ENCODE data around the gene ZNF76. TPM values are rescaled to one million over a fixed set of nuclear protein-coding genes. Genes with fewer than 3 reads are reported as not detected.
A peak's percentile ranks its signal among the peaks of the same experiment; 100 is the strongest.

The ZNF76 gene
- total and polyA plus RNA-seq, 2 of the 13 experiments (the other 11 are each of a cell fraction or from before 2014, with no cell fraction given) = 13.2 to 26.4 TPM

DNA sequence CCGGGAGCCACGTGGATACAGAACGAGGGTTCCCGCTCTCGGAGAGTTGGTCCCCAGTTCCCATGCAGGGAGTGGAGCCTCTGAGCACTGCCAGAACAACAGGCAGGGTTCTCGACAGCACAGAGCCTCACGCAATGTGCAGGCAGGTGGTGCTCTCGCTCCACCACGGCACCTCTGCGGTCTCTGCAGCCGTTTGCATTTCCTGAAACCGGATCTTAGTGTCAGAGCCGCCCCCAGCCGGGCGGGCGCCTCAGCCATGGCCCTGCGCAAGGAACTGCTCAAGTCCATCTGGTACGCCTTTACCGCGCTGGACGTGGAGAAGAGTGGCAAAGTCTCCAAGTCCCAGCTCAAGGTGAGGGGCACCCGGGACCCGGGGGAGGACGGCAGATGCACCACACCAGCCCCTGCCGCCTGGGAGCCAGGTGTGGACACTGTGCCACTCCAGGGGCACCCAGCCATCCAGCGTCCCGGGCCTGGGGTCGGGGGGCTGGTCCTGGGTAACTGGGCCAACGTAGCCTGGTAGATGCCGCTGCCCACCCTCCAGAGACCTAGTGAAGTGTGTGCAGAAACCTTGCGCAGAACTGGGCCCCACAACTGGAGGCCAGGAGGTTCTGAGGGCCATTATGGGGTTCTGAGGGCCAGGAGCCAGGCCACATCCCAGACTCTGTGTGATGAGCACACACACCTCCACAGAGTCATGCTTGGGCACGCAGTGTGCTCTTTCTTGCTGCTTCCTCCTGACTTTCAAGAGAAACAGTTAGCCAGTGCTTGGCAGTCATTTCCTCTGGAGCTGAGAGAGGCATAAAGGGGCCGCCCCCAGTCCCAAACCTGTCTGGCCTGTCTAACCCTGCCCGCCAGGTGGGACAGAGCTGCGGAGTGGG lies 38.3 kb downstream of the ZNF76 start, which contains the start of gene DEF6 (continued):
- TF ChIP-seq FOXO1 (CRISPR knock-in tag; IDR thresholded peaks at IDR 0.05) = peak; percentile 41; the same call in 1 of the 2 replicates
- TF ChIP-seq NR2F2 (IDR thresholded peaks at IDR 0.05; ENCODE audit: borderline replicate concordance, low read depth) = 0 out of 2 replicates have a peak, but pooled peaks have one; percentile 12
- TF ChIP-seq MIER3 (CRISPR knock-in tag; IDR thresholded peaks at IDR 0.05; ENCODE audit: borderline replicate concordance) = peak; percentile 91; the same call in 1 of the 2 replicates
- peak; percentile 58 for TF ChIP-seq AGO2 (optimal IDR thresholded peaks at IDR 0.05; ENCODE audit: low read depth, low read length)
- TF ChIP-seq, protein P1, sequence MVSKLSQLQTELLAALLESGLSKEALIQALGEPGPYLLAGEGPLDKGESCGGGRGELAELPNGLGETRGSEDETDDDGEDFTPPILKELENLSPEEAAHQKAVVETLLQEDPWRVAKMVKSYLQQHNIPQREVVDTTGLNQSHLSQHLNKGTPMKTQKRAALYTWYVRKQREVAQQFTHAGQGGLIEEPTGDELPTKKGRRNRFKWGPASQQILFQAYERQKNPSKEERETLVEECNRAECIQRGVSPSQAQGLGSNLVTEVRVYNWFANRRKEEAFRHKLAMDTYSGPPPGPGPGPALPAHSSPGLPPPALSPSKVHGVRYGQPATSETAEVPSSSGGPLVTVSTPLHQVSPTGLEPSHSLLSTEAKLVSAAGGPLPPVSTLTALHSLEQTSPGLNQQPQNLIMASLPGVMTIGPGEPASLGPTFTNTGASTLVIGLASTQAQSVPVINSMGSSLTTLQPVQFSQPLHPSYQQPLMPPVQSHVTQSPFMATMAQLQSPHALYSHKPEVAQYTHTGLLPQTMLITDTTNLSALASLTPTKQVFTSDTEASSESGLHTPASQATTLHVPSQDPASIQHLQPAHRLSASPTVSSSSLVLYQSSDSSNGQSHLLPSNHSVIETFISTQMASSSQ (IDR thresholded peaks at IDR 0.05; ENCODE audit: low read depth) = peak; percentile 29; the same call in 1 of the 2 replicates
- TF ChIP-seq, protein P1 (CRISPR knock-in tag; IDR thresholded peaks at IDR 0.05; ENCODE audit: borderline replicate concordance) = peak; percentile 58; the same call in 1 of the 2 replicates
- peak; percentile 39; the same call in 1 of the 2 replicates for TF ChIP-seq CEBPG (CRISPR knock-in tag; IDR thresholded peaks at IDR 0.05)
- TF ChIP-seq, protein P2, sequence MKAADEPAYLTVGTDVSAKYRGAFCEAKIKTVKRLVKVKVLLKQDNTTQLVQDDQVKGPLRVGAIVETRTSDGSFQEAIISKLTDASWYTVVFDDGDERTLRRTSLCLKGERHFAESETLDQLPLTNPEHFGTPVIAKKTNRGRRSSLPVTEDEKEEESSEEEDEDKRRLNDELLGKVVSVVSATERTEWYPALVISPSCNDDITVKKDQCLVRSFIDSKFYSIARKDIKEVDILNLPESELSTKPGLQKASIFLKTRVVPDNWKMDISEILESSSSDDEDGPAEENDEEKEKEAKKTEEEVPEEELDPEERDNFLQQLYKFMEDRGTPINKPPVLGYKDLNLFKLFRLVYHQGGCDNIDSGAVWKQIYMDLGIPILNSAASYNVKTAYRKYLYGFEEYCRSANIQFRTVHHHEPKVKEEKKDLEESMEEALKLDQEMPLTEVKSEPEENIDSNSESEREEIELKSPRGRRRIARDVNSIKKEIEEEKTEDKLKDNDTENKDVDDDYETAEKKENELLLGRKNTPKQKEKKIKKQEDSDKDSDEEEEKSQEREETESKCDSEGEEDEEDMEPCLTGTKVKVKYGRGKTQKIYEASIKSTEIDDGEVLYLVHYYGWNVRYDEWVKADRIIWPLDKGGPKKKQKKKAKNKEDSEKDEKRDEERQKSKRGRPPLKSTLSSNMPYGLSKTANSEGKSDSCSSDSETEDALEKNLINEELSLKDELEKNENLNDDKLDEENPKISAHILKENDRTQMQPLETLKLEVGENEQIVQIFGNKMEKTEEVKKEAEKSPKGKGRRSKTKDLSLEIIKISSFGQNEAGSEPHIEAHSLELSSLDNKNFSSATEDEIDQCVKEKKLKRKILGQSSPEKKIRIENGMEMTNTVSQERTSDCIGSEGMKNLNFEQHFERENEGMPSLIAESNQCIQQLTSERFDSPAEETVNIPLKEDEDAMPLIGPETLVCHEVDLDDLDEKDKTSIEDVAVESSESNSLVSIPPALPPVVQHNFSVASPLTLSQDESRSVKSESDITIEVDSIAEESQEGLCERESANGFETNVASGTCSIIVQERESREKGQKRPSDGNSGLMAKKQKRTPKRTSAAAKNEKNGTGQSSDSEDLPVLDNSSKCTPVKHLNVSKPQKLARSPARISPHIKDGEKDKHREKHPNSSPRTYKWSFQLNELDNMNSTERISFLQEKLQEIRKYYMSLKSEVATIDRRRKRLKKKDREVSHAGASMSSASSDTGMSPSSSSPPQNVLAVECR (CRISPR knock-in tag; IDR thresholded peaks at IDR 0.05; ENCODE audit: borderline replicate concordance) = peak; percentile 85; the same call in 1 of the 2 replicates
- no peak for TF ChIP-seq ZNF260 (CRISPR knock-in tag; IDR thresholded peaks at IDR 0.05; ENCODE audit: borderline replicate concordance, low read depth)
- TF ChIP-seq, protein P3, sequence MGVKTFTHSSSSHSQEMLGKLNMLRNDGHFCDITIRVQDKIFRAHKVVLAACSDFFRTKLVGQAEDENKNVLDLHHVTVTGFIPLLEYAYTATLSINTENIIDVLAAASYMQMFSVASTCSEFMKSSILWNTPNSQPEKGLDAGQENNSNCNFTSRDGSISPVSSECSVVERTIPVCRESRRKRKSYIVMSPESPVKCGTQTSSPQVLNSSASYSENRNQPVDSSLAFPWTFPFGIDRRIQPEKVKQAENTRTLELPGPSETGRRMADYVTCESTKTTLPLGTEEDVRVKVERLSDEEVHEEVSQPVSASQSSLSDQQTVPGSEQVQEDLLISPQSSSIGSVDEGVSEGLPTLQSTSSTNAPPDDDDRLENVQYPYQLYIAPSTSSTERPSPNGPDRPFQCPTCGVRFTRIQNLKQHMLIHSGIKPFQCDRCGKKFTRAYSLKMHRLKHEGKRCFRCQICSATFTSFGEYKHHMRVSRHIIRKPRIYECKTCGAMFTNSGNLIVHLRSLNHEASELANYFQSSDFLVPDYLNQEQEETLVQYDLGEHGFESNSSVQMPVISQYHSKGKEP (CRISPR knock-in tag; IDR thresholded peaks at IDR 0.05) = peak; percentile 19; the same call in 1 of the 2 replicates
- TF ChIP-seq, protein P4, sequence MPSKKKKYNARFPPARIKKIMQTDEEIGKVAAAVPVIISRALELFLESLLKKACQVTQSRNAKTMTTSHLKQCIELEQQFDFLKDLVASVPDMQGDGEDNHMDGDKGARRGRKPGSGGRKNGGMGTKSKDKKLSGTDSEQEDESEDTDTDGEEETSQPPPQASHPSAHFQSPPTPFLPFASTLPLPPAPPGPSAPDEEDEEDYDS (CRISPR knock-in tag; IDR thresholded peaks at IDR 0.05) = peak; percentile 61
- TF ChIP-seq SMC3 (IDR thresholded peaks at IDR 0.05; ENCODE audit: low read length) = peak; percentile 94
- TF ChIP-seq KLF12 (CRISPR knock-in tag; IDR thresholded peaks at IDR 0.05; ENCODE audit: borderline replicate concordance) = peak; percentile 89; the same call in 1 of the 2 replicates
- TF ChIP-seq JARID2 (CRISPR knock-in tag; IDR thresholded peaks at IDR 0.05; ENCODE audit: insufficient replicate concordance) = no peak
- TF ChIP-seq SP4 (CRISPR knock-in tag; IDR thresholded peaks at IDR 0.05) = peak; percentile 70; the same call in 1 of the 2 replicates
- peak; percentile 96 for TF ChIP-seq ZNF556 (CRISPR knock-in tag; IDR thresholded peaks at IDR 0.05; ENCODE audit: borderline replicate concordance)
- TF ChIP-seq HDAC2 (CRISPR knock-in tag; IDR thresholded peaks at IDR 0.05) = peak; percentile 71
- TF ChIP-seq CREB1 (IDR thresholded peaks at IDR 0.05) = no peak
- TF ChIP-seq CREB1 (CRISPR knock-in tag; IDR thresholded peaks at IDR 0.05) = no peak
